ENCODE data around the gene MAP3K14. TPM values are rescaled to one million over a fixed set of nuclear protein-coding genes. Genes with fewer than 3 reads are reported as not detected.

MAP3K14 gene
- total RNA-seq, 1 donor from 2014 or later: 0.34 TPM

DNA sequence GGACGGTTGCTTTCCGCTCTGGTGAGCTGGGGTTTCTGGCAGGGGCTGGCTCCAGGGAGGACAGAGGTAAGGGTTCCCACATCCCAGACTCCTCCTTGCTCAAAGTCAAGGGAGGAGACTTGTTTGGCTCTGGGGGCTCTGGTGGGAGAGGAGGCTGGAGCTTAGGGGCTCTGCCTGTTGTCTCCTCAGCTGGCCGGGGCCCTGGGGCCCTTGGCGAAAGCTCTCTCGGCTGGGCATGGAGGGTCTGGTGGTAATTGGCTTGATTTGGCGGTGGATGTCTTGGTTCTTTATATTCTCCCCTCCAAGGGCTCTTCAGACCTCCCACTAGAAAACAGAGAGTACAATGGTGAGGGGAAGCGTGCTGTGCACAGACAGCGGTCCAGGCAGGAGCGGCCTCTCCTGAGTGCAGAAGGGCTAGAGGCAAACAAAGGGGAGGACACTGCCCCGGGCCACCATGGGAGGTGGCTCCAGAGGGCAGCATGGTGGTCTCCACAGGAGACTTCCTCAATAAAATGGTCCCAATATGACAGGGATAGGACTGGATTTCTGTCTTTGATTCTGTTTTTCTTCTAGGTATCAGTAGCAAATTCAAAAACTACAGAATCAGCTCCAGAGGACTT lies 49.3 kb downstream of the MAP3K14 start:
- H3K9me3 Mint-ChIP-seq: no peaks in the 10 kb centered on the region

DNA sequence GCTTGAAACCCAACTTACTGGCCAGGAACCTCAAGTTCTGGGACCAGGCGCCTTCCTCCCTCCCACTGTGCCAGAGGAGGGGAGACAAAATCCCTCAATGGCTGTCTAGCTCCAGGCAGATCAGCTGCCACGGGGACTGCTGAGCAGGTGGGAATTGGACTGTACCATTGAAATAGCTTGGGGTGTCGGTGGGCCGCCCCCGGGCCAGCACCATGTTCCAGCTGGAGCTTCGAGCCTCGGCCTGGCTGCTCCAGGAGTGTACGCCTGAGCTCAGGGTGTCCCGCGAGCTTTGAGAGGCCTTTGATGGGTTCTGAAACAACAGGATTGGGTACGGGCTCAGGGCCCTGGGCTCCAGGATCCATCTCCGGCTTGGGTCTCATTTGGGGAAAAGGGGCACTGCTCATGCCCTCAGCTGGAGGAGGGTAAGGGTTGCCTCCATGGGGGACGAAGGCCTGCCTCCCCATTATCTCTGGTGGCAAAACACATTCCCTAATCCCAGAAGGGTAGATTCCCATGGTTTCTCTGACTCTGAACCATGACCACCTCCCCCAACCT lies 50.4 kb downstream of the MAP3K14 start:
- H3K4me2 ChIP-seq: no peak overlapping the region
- H3K4me1 Mint-ChIP-seq: peaks cover 15% of the 10 kb centered on the region
- no peaks in the 10 kb centered on the region for H3K36me3 ChIP-seq
- no peak overlapping the region for H3K27ac ChIP-seq
- H3K9me3 Mint-ChIP-seq: no peaks in the 10 kb centered on the region
- no peaks in the 10 kb centered on the region for H3K9me3 ChIP-seq (ENCODE audit: low read depth)
- peaks cover 8% of the 10 kb centered on the region for H3K27me3 ChIP-seq
- H3K27ac Mint-ChIP-seq: no peak overlapping the region
- H3K4me3 Mint-ChIP-seq: no peak overlapping the region
- H3K36me3 Mint-ChIP-seq: peaks cover 22% of the 10 kb centered on the region
- no peak overlapping the region for H2AFZ ChIP-seq (replicated peaks)
- H3F3A ChIP-seq (ENCODE audit: low read depth): no peaks in the 10 kb centered on the region
- H3K9ac ChIP-seq: no peak overlapping the region
- peaks cover 8% of the 10 kb centered on the region for H3K4me1 ChIP-seq
- TF ChIP-seq, protein P1, sequence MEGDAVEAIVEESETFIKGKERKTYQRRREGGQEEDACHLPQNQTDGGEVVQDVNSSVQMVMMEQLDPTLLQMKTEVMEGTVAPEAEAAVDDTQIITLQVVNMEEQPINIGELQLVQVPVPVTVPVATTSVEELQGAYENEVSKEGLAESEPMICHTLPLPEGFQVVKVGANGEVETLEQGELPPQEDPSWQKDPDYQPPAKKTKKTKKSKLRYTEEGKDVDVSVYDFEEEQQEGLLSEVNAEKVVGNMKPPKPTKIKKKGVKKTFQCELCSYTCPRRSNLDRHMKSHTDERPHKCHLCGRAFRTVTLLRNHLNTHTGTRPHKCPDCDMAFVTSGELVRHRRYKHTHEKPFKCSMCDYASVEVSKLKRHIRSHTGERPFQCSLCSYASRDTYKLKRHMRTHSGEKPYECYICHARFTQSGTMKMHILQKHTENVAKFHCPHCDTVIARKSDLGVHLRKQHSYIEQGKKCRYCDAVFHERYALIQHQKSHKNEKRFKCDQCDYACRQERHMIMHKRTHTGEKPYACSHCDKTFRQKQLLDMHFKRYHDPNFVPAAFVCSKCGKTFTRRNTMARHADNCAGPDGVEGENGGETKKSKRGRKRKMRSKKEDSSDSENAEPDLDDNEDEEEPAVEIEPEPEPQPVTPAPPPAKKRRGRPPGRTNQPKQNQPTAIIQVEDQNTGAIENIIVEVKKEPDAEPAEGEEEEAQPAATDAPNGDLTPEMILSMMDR (IDR thresholded peaks at IDR 0.05): no peak
- TF ChIP-seq EZH2phosphoT487 (IDR thresholded peaks at IDR 0.05): no peak
- no peak for TF ChIP-seq EZH2 (IDR thresholded peaks at IDR 0.05)
- H4K20me1 ChIP-seq (ENCODE audit: low read depth): no peaks in the 10 kb centered on the region
- H3K4me3 ChIP-seq: no peak overlapping the region
- no peaks in the 10 kb centered on the region for H3K79me2 ChIP-seq (ENCODE audit: low read depth)
- no peaks in the 10 kb centered on the region for H3K27me3 Mint-ChIP-seq (ENCODE audit: insufficient read depth, low read depth)
- no peak for DNase-seq (ENCODE audit: low spot score)

More for the DNA sequence above, 49.3 kb downstream of the MAP3K14 start:
- Mint-ChIP-seq H3K4me1 (peaks cover 15% of the 10 kb centered on the region), H3K4me3 (no peak overlapping the region), H3K36me3 (peaks cover 24% of the 10 kb centered on the region), H3K27ac (peak overlapping the region; percentile 69), H3K27me3 (ENCODE audit: insufficient read depth, low read depth) (no peaks in the 10 kb centered on the region)
- no peak overlapping the region for H3K4me2 ChIP-seq
- no peaks in the 10 kb centered on the region for H3K79me2 ChIP-seq (ENCODE audit: low read depth)
- H2AFZ ChIP-seq (replicated peaks): no peak overlapping the region
- TF ChIP-seq EZH2 (IDR thresholded peaks at IDR 0.05) (no peak), EZH2phosphoT487 (IDR thresholded peaks at IDR 0.05) (no peak)
- TF ChIP-seq, protein P1 (IDR thresholded peaks at IDR 0.05): no peak
- H3K9me3 ChIP-seq (ENCODE audit: low read depth): no peaks in the 10 kb centered on the region
- H3K4me3 ChIP-seq: no peak overlapping the region
- DNase-seq (ENCODE audit: low spot score): no peak
- H3F3A ChIP-seq (ENCODE audit: low read depth): no peaks in the 10 kb centered on the region
- H4K20me1 ChIP-seq (ENCODE audit: low read depth): no peaks in the 10 kb centered on the region
- no peak overlapping the region for H3K9ac ChIP-seq
- no peaks in the 10 kb centered on the region for H3K36me3 ChIP-seq
- H3K4me1 ChIP-seq: peaks cover 3% of the 10 kb centered on the region
- no peak overlapping the region for H3K27ac ChIP-seq
- no peaks in the 10 kb centered on the region for H3K27me3 ChIP-seq

DNA sequence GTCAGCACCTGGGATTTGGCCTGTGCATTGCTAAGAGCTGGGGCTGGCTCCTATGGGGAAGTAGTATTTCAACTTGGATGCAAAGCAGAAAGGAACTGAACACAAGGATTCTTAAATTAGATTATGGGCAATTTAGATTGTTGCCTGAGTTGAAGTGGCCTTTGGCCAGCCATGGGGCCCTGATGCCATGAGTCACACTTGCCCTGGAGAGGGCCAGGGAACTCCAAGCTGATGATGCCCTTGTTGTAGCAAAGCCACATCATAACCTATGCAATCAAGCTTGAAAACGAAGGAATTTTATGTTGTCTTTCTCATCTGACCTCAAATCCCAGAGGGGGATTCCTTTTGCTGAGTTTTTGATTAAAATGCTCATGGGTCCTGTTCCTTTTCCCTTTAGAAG lies 51.0 kb downstream of the MAP3K14 start:
- Mint-ChIP-seq H3K4me1 (peaks cover 15% of the 10 kb centered on the region), H3K36me3 (peaks cover 22% of the 10 kb centered on the region), H3K9me3 (no peaks in the 10 kb centered on the region), H3K27ac (no peak overlapping the region), H3K4me3 (no peak overlapping the region), H3K27me3 (ENCODE audit: insufficient read depth, low read depth) (no peaks in the 10 kb centered on the region)
- H2AFZ ChIP-seq (replicated peaks): no peak overlapping the region
- no peak overlapping the region for H3K27ac ChIP-seq
- peaks cover 13% of the 10 kb centered on the region for H3K27me3 ChIP-seq
- H3K36me3 ChIP-seq: no peaks in the 10 kb centered on the region
- no peaks in the 10 kb centered on the region for H3K79me2 ChIP-seq (ENCODE audit: low read depth)
- no peaks in the 10 kb centered on the region for H3F3A ChIP-seq (ENCODE audit: low read depth)
- H3K4me1 ChIP-seq: peaks cover 8% of the 10 kb centered on the region
- no peaks in the 10 kb centered on the region for H4K20me1 ChIP-seq (ENCODE audit: low read depth)
- H3K9me3 ChIP-seq (ENCODE audit: low read depth): no peaks in the 10 kb centered on the region
- no peak overlapping the region for H3K4me3 ChIP-seq
- H3K4me2 ChIP-seq: no peak overlapping the region
- no peak overlapping the region for H3K9ac ChIP-seq
- no peak for TF ChIP-seq EZH2phosphoT487 (IDR thresholded peaks at IDR 0.05)
- TF ChIP-seq, protein P1 (IDR thresholded peaks at IDR 0.05): no peak
- no peak for TF ChIP-seq EZH2 (IDR thresholded peaks at IDR 0.05)
- DNase-seq (ENCODE audit: low spot score): no peak

Measured in neural progenitor cell (in vitro differentiated cells).